ENCODE data around the gene SLC46A2. TPM values are rescaled to one million over a fixed set of nuclear protein-coding genes. Genes with fewer than 3 reads are reported as not detected.

Gene SLC46A2
- total RNA-seq, 1 donor from 2014 or later, result not detected

GRCh38 chr9:112856843-112857242, 33.8 kb downstream of the SLC46A2 start:
- Mint-ChIP-seq H3K36me3 (ENCODE audit: insufficient read depth) (peaks cover 2% of the 10 kb centered on the region), H3K9me3 (ENCODE audit: low read depth) (no peaks in the 10 kb centered on the region), H3K4me1 (ENCODE audit: low read depth) (peaks cover 24% of the 10 kb centered on the region), H3K27me3 (peaks cover 10% of the 10 kb centered on the region), H3K27ac (no peak overlapping the region), H3K4me3 (ENCODE audit: low read depth) (no peak overlapping the region)
- DNase-seq (ENCODE audit: low spot score, unreplicated experiment), result no peak
- no peak for TF ChIP-seq CTCF (IDR thresholded peaks at IDR 0.05; ENCODE audit: unreplicated experiment)

- DNase-seq (ENCODE audit: low spot score, unreplicated experiment), result no peak
- no peak for TF ChIP-seq CTCF (IDR thresholded peaks at IDR 0.05; ENCODE audit: unreplicated experiment)
- Mint-ChIP-seq H3K27me3 (peaks cover 8% of the 10 kb centered on the region), H3K9me3 (ENCODE audit: low read depth) (no peaks in the 10 kb centered on the region), H3K4me3 (ENCODE audit: low read depth) (no peak overlapping the region), H3K27ac (no peak overlapping the region), H3K36me3 (ENCODE audit: insufficient read depth) (peaks cover 5% of the 10 kb centered on the region), H3K4me1 (ENCODE audit: low read depth) (peaks cover 23% of the 10 kb centered on the region)
Observed at GRCh38 chr9:112856200-112856599, 34.5 kb downstream of the SLC46A2 start.

- H3K36me3 Mint-ChIP-seq (ENCODE audit: insufficient read depth), result peaks cover 6% of the 10 kb centered on the region
Observed at GRCh38 chr9:112854657-112855056, 36.0 kb downstream of the SLC46A2 start.

GRCh38 chr9:112853882-112854585, 36.6 kb downstream of the SLC46A2 start:
- H3K36me3 Mint-ChIP-seq (ENCODE audit: insufficient read depth), result peaks cover 6% of the 10 kb centered on the region
- no peak overlapping the region for H3K27ac Mint-ChIP-seq
- no peak for DNase-seq (ENCODE audit: low spot score, unreplicated experiment)
- no peak for TF ChIP-seq CTCF (IDR thresholded peaks at IDR 0.05; ENCODE audit: unreplicated experiment)
- H3K9me3 Mint-ChIP-seq (ENCODE audit: low read depth), result no peaks in the 10 kb centered on the region
- H3K27me3 Mint-ChIP-seq, result peaks cover 8% of the 10 kb centered on the region
- H3K4me3 Mint-ChIP-seq (ENCODE audit: low read depth), result no peak overlapping the region
- H3K4me1 Mint-ChIP-seq (ENCODE audit: low read depth), result peaks cover 19% of the 10 kb centered on the region

More at GRCh38 chr9:112854657-112855056, 36.0 kb downstream of the SLC46A2 start:
- Mint-ChIP-seq H3K27me3 (peaks cover 8% of the 10 kb centered on the region), H3K27ac (no peak overlapping the region), H3K9me3 (ENCODE audit: low read depth) (no peaks in the 10 kb centered on the region), H3K4me1 (ENCODE audit: low read depth) (peaks cover 19% of the 10 kb centered on the region), H3K4me3 (ENCODE audit: low read depth) (no peak overlapping the region)
- no peak for TF ChIP-seq CTCF (IDR thresholded peaks at IDR 0.05; ENCODE audit: unreplicated experiment)
- DNase-seq (ENCODE audit: low spot score, unreplicated experiment), result no peak

- peaks cover 17% of the 10 kb centered on the region for H3K4me1 Mint-ChIP-seq (ENCODE audit: low read depth)
- DNase-seq (ENCODE audit: low spot score, unreplicated experiment), result no peak
- peaks cover 8% of the 10 kb centered on the region for H3K27me3 Mint-ChIP-seq
- peaks cover 6% of the 10 kb centered on the region for H3K36me3 Mint-ChIP-seq (ENCODE audit: insufficient read depth)
- H3K4me3 Mint-ChIP-seq (ENCODE audit: low read depth), result no peak overlapping the region
- H3K9me3 Mint-ChIP-seq (ENCODE audit: low read depth), result no peaks in the 10 kb centered on the region
- H3K27ac Mint-ChIP-seq, result no peak overlapping the region
- TF ChIP-seq CTCF (IDR thresholded peaks at IDR 0.05; ENCODE audit: unreplicated experiment), result no peak
Observed at GRCh38 chr9:112852741-112853504, 37.8 kb downstream of the SLC46A2 start.
